GM19397 (cell line): ENCODE data around the gene ZBP1.

ENCODE experiments used
- ATAC-seq: cut with Tn5 transposase; IDR thresholded peaks from one replicate; pipeline ENCODE4 v1.9.1; 2021; ENCODE audit warnings: mild to moderate bottlenecking, moderate library complexity; ENCODE audit not compliant: unreplicated experiment

ZBP1 gene

DNA sequence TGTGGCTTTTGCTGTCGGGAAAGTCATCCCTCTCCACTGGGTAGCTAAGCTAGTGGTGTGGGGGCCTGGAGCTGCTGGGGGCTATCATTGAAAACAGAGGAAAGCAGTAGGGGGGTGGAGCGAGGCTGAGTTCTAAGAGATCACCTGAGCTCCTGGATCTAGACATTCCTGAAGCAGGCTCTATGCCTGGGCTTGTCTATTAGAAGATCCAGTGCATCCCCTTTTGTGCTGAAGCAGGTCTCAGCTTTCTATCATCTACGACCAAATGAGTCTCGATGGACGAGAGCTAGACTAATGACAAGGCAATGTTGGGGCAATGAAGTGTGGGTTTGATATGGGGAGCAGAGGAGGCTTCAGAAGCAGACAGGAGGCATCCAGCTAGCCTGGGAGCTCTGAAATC, 18.5 kb downstream of the ZBP1 start:
- no peak for ATAC-seq

DNA sequence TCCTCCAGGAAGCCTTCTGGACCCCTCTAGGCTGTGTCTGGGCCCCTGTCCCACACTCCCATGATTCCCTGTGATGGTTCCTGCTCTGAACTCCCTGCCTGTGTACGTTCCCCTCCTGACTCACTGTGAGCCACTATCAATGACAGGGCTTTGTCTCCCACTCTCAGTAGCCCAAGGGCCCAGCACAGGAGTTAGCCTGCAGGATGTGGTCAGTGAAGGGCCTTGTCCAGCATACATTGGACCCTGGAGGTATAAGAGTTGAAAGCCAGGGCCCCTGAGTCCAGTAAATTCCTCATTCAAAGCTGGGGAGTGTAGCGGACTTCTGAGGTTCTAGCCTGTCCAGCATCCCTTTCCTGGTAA, 19.0 kb downstream of the ZBP1 start:
- ATAC-seq = no peak

DNA sequence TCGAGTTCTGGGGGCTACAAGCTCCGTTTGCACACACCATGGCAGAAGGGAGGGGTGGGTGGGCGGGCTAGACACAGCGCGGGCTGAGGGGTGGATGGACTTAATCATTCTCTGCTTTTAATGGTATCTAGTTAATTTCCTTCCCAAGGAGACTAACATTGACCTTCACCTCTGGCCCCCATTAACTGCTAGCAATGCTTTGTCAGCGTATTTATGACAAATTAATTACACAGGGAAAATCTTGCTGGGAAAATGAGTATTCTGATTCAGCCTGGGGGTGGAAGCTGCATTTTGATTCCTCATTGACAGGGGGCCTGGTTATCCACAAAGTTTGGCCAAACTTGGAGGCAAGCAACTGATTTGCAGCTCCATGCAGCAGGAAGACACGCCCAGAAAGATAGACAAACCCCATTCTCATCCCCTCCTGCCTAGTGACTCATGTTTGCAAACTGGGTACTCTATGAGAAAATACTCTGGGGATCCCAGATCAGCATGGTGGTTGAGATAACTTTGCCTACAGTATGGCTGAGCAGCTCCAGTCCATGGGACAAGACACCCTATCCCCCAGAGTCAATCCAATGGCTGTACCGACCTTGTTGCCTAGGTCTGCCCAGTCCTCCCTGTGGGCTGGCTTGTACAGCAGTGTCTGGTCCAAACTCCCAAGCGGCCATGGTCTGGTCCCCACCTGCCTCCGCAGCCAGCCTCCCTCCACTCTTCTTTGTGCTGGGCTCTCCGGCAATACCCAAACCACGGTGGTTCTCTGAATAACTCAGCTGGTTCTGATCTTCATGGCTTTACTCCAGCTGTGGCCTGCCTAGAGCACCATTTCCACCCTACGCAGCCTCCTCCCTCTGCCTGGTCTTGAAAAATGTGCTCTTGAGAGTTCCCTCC, 19.7 kb downstream of the ZBP1 start:
- no peak for ATAC-seq

DNA sequence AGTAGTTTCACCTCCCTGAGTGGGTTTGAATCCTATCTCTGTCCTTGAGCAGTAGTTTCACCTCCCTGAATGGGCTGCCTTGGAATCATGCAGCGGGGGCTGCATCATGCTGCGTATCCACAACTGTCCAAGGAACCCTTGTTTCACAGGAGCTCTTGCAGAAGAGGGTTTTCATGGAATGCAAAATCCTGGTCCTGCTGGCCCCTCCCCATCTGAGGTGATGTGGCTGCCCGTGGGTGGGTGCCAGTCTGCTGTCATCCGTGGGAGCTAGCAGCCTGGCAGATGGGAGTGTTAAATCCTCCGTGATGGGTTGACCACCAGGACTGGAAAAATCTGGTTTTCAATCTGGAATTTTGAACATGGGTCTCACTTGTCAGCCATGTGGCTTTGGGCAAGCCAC, 21.7 kb downstream of the ZBP1 start:
- no peak for ATAC-seq

DNA sequence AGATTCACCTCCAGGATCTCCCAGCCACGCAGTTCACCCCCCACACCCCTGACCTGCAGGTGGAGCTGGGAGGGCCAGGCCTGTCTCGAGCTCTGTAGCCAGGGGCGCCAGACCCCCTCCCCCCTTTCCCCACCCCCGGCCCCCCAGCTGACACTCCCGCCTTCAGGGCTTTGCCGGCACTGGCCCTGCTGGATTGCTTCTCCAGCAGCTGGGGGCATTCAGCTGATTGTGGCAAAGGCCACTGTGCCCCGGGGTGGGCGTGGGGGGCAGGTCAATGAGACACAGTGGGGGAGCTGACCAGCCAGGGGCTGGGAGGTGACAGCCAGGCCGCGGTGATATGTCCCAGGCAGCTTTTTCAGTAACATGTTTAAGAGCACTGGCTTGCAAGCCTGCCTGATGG, 22.2 kb downstream of the ZBP1 start:
- no peak for ATAC-seq

DNA sequence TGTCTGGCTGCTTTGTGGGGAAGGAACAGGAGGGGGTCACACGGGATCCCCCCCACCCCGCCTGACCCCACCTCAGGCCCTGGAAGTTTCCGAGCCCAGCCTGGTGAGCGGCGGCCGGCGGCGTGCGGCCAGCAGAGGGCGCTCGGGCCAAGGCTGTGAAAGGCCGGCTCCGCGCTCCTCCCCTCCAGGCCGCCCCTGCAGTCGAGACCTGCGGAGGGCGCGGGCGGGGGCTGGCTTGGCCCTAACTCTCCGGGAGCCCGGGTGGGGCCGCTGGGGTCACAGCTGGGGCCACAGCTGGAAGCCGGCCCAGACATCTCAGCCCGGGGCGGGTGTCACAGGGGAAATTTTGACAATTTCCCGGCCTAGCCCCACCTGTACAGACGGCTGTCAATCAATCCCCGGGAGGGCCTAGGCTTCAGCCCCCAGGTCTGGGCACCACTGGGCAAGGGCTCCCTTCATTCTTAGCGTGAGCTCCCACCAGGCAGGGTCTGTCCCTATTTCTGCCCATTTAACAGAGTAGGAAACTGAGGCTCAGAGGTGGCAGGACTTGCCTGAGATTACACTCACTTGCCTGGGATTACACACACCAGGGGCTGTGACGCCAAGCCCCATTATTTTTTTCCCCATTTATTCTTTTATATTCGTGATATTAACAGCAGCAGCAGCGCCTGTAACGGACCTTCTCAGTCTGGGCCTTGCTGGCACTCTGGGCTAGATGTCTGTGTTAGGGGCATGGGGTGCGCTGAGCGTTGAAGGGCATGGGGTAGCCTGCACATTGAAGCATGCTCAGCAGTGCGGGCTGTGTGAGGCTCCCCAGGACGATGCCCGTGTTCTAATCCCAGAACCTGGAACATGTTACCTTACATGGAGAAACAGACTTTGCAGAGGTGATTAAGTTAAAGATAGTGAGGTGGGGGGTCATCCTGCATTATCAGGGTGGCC, 23.0 kb downstream of the ZBP1 start:
- ATAC-seq = no peak

DNA sequence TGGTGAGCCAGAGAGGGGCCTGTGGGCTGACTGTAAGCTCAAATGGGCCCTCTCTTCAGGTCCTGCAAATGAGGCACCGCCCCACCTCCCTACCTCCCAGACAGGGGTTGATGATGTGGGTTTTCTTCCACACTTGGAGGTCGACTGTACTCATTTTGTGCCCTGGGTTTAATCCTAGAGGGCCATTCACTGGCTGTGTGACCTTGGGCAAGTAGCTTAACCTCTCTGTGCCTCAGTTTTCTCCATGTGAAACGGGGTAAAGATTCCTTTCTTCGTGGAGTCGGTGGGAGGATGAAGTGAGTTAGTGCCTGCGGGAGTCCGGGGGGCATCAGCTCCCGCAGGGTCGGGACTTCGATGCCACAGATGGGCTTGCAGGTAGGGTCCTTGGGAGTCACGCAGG, 23.9 kb downstream of the ZBP1 start:
- ATAC-seq = no peak

DNA sequence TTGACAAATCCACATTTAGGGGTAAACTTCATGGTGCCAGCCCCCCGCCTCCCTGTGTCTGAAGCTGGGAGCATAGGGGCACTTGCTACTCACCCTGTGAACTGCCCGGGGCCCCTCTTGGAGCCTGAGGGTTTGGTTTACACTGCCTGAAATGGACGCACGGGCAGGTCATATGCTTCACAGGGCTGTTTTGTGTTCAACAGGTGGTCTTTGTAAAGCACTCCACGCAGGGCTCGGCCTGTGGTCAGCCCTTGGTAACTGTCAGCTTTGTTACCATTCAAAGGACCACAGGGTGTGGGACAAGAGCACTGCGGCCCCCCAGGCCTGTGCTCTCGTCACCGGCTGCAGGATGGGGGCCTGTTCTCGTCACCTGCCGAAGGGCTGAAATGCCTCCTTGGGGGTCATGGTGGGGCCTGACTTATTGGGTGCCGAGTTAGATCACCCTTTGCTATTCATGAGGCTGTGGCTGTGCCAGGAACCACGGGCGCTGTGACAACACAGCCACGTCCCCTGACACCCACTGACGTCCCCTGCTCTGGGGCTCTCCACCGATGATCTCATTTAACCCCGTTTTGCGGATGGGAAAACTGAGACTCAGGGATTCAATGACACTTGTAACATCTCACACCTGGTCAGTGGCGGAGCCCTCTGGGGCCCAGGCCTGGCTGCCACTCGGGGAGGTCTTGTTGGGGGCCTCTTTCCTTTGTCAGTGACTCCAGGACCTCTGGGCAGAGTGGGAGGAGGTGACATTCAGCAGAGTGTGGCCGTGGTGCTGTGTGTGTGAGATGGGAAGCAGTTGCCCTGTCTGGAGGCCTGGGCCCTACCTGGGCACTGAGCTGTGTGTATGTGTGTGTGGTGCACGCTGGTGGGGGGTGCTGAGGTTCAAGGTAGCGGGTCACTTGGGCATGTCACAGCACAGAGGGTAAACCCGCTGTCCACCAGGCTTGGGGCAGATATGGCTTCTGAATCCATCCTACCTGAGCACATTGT, 24.9 kb downstream of the ZBP1 start:
- no peak for ATAC-seq

DNA sequence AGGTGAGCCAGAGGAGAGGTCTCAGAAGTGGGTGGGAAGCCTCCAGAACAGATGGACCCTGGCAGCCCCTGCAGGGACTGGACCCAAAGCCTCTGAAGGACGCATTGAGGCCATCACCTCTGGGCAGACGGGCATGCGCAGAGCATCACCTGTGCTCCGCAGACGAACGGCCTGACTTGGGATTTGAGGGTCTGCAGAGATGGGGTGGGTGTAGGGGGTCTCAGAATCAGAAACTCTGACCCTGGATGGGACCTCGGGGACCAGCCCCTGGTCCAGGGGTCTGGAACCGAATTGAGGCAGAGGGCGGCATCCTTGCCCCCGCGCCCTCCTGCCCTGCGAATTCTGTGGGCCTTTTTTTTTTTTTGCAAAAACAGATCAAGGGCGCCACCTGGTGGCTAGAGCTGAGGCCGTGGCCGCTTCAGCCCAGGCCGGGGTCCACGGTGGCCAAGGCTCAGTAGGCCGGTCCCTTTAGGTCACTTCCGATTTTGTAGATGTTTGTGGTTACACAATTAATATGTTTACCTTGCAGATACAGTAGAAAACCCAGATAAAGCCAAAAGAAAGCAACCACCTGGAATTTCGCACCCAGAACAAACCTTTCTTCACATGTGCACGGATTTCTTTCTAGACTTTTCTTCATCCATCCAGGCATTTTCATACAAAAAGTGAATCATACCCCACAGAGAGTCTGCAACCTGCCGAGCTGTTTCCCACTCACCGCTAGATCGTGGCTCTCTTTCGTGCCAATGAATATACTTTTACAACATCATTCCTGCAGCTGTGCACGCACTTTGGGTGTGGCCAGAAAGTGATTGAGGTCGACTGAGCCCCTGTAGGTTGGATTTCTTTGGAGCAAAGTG, 25.9 kb downstream of the ZBP1 start:
- ATAC-seq = no peak

DNA sequence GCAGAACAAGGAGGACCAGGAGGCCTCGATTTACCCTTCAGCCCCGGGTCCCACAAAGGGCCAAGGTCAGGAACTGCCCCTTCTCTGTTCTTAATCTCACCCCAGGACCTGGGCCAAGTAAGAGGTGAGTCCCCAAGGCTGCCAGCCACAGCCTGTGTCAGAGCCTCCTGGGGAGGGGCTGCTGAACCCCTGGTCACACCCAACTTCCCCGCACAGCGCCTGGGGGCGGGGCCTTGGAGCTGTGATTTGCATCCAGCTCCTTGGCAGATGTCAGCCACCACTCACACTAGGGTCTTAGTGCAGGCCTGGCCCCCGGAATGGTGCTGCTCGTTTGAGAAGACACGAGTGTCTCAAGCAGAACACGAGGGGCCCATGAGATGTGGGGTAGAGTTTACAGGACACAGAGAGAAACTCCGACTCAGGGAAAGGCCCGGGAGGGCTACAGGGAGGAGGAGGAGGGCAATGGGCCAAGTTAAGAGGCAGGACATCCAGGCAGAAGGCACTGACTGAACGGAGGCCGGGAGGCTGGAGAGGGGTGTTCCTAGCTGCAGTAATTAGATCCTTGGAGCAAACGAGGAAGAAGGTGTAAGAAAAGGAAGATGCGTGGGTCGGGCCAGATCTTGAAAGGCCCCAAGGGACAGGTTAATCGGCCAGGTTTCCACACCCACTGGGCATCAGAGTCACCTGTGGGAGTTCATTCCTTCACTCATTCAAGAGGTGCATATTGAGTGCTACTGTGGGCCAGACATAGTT, 26.9 kb downstream of the ZBP1 start:
- no peak for ATAC-seq

DNA sequence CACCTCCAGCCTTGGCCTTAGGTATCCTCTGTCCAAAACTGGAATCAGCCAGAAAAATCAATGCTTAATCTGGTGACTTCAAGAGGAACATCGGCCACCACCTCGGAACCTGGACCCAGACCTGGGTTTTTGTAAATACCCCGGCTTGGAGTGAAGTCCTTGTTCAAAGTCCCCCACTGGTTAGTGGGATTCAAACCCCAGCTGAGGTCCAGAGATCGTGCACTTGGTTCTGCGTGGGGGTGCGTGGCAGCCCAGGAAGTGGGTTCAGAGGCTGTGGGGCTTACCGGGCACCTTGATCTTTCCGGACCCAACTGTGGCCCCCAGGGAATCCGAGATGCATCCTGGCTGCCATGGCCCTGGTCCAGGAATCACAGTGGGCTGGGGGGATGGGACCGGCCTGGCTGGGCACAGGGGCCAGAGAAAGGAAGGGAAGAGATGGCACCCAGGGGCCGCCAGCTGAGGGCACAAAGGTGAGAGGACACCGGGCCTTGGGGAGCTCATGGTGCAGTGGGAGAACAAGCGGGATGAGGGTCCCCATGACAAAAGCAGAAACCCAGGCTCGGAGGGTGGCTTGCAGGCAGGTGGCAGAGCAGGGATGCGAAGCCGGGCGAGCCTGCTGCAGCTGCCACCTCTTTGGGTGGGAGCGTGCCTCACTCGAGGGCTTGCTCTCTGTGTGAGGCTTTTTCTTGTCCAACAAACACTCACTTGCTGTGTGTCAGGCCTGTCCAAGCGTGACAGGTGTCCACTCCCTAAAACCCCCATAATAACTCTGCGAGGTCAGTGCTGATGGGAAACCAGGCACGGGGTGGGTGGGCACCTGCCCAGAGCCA, 27.7 kb downstream of the ZBP1 start:
- ATAC-seq = no peak

DNA sequence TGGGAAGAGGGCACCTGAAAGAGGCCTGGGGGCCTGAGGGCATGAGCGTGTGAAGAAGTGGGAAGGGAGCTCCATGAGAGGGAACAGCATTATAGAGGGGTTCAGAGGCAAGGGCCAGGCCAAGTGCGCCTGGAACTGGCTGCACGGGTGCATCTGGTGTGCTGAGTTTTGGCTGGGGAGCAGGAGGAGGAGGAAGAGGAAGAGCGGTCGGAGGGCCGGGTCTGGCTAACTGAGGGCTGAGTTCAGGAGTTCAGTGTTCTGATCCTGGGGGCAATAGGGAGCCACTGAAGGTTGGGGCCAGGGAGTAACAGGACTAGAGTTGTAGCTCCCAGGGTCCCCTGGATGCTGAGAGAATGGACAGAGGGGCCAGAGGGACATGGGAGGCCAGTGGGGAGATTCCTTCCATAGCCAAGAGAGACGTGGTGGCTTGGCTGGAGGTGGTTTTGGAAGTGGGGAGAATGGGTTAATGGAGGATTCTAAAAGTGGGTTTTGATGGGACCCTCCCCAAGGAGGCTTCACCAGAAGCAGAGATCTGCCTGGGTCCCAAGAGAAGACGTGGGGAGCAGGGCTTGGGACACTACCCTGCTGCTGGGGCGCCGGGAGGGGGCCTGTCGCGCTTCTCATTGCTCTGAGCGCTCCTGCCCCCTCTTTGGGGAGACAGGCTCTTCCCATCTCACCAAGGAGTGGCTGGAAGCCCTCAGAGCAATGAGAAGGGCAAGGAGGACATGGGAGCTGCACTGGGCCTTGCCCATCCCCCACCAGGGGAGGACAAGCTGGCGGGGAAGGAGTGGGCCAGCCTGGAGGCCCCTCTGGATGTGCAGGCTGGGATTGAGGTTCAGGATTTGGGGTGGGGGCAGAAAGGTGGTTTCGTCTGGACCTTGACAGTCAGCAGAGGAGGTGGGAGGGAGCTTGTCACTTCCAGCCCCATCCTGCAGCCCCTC, 28.7 kb downstream of the ZBP1 start:
- no peak for ATAC-seq

DNA sequence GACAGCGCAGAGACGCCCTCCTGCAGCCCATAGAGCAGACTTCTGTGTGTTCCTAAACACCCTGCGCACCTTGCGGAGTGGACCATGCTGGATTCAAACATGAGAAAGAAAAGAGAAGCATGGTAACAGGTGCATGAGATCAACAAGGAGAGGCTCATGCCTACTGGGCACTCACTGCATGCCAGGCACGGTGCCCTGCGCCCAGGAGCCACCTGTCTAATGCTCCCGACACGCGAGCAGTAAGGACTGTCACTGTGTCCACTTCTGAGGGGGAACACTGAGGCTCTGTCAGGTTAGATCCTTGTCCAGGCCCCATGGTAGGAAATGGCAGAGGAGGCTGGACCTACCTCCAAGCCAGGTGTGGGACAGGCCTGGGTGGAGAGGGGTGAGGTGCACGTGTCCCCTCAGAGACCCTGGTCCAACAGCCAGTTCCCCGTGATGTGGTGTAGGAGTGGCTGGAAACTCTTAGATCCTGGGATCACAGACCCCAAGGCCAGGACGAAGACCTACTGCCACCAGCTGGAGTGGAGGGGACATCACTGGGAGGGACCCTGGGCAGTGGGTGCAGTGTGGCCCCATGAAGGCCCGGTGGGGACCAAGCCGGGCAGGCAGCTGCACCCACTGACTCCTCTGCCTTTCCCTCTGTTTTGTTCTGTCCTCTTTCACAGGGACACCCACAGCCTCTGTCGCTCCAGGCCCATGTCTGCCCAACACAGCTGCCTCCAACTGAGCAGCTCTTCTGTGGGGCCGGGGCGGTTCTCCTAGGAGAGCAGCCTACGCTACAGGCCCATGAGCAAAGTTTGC, 29.5 kb downstream of the ZBP1 start:
- ATAC-seq = no peak

DNA sequence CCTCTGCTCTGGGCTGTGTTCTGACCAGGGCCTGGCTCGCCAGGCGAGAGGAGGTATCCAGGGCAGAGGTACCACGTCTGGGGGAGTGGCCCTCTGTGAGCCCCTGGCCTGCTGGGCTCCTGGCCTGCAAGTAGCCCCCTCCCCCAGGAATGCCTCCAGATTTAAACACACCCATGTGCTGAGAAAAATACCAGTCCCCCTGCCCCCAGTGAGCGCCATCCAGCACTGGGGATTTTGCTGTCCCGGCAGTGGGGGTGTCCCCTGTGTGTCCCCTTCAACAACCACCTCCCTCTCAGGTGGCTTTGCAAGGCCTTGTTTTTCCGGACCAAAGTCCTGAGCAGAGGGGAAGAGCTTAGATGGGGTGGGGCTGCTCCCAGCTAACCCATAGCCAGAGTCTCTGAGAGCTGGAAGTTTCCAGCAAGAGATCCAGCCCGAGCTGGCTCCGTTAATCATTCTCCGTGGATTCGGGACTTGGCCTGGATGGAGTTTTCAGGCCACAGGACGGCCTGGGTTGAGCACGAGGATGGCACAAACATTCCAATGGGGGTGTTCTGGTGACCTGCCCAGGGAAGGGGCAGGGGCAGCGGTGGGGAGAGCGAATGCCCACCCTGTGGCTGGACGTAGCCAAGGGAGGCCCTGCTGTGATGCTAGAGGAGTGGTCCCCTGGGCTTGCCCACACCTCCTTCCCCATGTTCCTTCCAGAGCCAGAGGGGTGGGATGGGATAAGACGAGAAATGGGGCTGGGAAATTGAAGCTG, 30.3 kb downstream of the ZBP1 start:
- no peak for ATAC-seq

DNA sequence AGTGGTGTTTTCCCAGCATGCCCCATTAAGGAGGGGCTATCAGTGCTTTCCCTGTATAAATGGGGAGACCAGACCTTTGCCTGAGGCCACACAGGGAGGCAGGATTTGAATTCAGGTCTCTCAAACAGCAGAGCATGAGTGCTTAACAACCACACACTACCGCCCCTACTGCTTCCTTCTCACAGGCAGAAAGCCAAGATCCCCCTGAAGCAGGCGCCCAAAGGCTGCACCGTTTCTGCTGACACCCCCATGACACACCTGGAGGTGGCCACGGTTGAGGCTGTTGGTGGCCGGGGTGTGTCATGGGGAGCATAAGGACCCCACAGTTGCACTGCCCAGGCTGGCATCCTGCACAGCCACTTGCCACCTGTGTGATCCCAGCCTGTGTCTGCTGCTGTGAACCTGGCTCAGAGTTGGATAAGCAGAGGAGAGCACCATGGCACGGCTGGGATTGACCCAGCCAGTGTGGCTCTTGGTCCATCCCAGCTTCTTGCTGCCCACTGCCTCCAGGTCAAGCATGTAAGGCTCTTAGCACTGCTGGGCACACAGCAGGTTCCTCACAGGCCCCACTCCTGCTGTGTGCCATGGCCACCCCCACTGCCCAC, 31.0 kb downstream of the ZBP1 start:
- no peak for ATAC-seq
